T-cell (primary cell): Measurements from ENCODE around the gene MAX. TPM values are rescaled to one million over a fixed set of nuclear protein-coding genes. Genes with fewer than 3 reads are reported as not detected.

Source experiments
- ATAC-seq, 4 experiments: fragments of 200-7000 bp in 3 of 4; fragments of 150-1000 bp in 1 of 4; cut with Tn5 transposase; replicated peaks in 1 of 4; 1 replicate in 3 of 4; 2 replicates in 1 of 4; pipeline ENCODE4 v1.10.0; 2021; ENCODE audit warnings: moderate library complexity in 3 of 4, mild to moderate bottlenecking in 2 of 4, moderate number of reproducible peaks in 1 of 4
- CTCF ChIA-PET, 2 donors: fragments of 300-600 bp; sonication (Branson Sonifier 250); formaldehyde crosslinking; loops; one replicate each; lab custom pipeline; 2022; ENCODE audit warnings: antibody characterized with exemption in 2 of 2; lab: Charles Lee
- POLR2A ChIA-PET, 2 donors: fragments of 300-600 bp; sonication (Branson Sonifier 250); formaldehyde crosslinking; loops; one replicate each; lab custom pipeline; 2022; ENCODE audit warnings: antibody characterized with exemption in 2 of 2; lab: Charles Lee
- DNase-seq, 35 experiments: peaks; one replicate each; pipeline versions ENCODE4 v3.0.0 to v3.0.0-alpha.2; 2013 to 2023
- H3K27ac ChIP-seq: one replicate; pipeline ENCODE4 v1.5.1; 2013; ENCODE audit warnings: low read length
- H3K27me3 ChIP-seq, 2 experiments: replicated peaks in 1 of 2; 1 replicate in 1 of 2; 2 replicates in 1 of 2; pipeline versions ENCODE4 v1.6.1 to v1.7.0; 2013; ENCODE audit warnings: low read length in 1 of 2, mixed read lengths in 1 of 2; ENCODE audit not compliant: control insufficient read depth in 2 of 2, insufficient read depth in 2 of 2; ENCODE audit errors: extremely low read depth in 1 of 2
- H3K36me3 ChIP-seq, 2 donors: 1 replicate in 1 of 2; 2 replicates in 1 of 2; pipeline versions ENCODE4 v1.6.1 to v1.7.0; 2013; ENCODE audit warnings: low read length in 1 of 2; ENCODE audit not compliant: control insufficient read depth in 2 of 2, insufficient read depth in 1 of 2; ENCODE audit errors: extremely low read depth in 1 of 2
- H3K4me1 ChIP-seq, 2 experiments: 1 replicate in 1 of 2; 2 replicates in 1 of 2; pipeline versions ENCODE4 v1.6.1 to v1.7.0; 2013; ENCODE audit warnings: low read length in 2 of 2, mixed read lengths in 1 of 2; ENCODE audit not compliant: insufficient read depth in 2 of 2, control insufficient read depth in 1 of 2; ENCODE audit errors: extremely low read depth in 1 of 2
- H3K4me3 ChIP-seq, 2 donors: 1 replicate in 1 of 2; 2 replicates in 1 of 2; pipeline versions ENCODE4 v1.5.1 to v1.7.0; 2013; ENCODE audit warnings: mild to moderate bottlenecking in 2 of 2, low read length in 1 of 2, moderate library complexity in 1 of 2; ENCODE audit not compliant: control insufficient read depth in 1 of 2; ENCODE audit errors: extremely low read depth in 1 of 2
- H3K9me3 ChIP-seq: 2 replicates; pipeline ENCODE4 v1.7.0; 2013
- H3K27ac Mint-ChIP-seq, 2 donors: one replicate each; pipeline ENCODE4 v1.8.0; 2020 to 2021; ENCODE audit warnings: mild to moderate bottlenecking in 2 of 2, mixed read lengths in 2 of 2
- H3K27me3 Mint-ChIP-seq, 2 donors: one replicate each; pipeline ENCODE4 v1.8.0; 2021 to 2022; ENCODE audit warnings: mixed read lengths in 2 of 2
- H3K36me3 Mint-ChIP-seq: one replicate; pipeline ENCODE4 v1.8.0; 2021; ENCODE audit warnings: mixed read lengths
- H3K4me1 Mint-ChIP-seq, 3 donors: one replicate each; pipeline ENCODE4 v1.8.0; 2020 to 2022; ENCODE audit warnings: mixed read lengths in 3 of 3, mild to moderate bottlenecking in 1 of 3
- H3K4me3 Mint-ChIP-seq, 3 donors: one replicate each; pipeline ENCODE4 v1.8.0; 2020 to 2022; ENCODE audit warnings: mild to moderate bottlenecking in 3 of 3, mixed read lengths in 3 of 3, moderate library complexity in 3 of 3
- H3K9me3 Mint-ChIP-seq, 3 donors: one replicate each; pipeline ENCODE4 v1.8.0; 2020 to 2022; ENCODE audit warnings: mixed read lengths in 3 of 3
- WGBS: methylation state at CpG from one replicate; pipeline ENCODE4 v1.1.5; 2013; ENCODE audit warnings: missing lambda C conversion rate; ENCODE audit not compliant: insufficient coverage; 5-methylcytosine and 5-hydroxymethylcytosine counted together
- total RNA-seq, 35 experiments: library from RNA in 6 of 35; stranded (reverse) in 6 of 35; fragments of 120-200 nt in 1 of 35; gene quantifications; one replicate each; pipeline versions ENCODE4 v1.2.1 to v1.2.4 and lab custom pipeline; 2013 to 2026

MAX gene
- total RNA-seq, 5 donors from 2014 or later (not counting 1 experiment from before 2014, with no cell fraction given): 174 to 216 (median 207) TPM

DNA sequence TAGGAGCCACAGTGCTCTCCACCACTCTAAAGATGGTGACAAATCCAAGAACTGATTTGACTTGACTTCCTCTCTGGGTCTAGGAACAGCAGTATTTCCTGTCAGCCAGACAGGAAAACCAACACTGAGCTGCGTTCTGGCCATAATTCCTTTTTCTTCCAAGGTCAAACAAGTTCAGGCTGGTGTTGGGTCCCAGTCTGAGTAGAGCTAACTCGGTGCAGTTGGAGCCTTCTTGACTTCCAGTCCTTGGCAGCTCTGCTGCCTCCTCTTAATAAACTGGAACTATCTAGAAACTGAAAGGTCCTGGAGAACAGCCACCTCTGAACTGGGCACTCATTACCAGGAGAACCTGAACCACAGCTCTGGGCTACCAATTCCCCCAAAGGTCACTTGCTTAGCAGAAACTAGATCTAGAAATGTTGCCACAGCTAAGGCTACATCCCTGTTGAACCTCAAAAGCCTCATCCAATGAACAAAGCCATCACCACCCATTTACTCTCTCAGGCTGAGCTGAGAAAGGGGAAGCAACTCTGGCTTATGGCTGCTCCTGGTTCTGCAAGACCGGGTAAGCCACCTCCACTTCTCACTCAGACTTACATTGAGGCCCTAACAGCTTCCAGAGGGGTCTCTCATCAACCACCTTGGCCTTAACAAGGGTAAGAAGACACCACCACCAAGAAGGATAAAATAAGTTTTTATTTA lies 27.7 kb downstream of the MAX start:
- H3K4me1 ChIP-seq: peaks cover 4 to 10% of the 10 kb centered on the region in 2 experiments
- H3K36me3 ChIP-seq: peaks cover 20 to 74% of the 10 kb centered on the region in 2 donors
- DNase-seq (peak in 1 of 35 experiments; percentile 6), ATAC-seq (no peak)
- ChIA-PET POLR2A (no interaction called here), CTCF (interaction anchor here in 1 of 2 donors (1.1 kb wide), 1 partner anchor 28 kb away, joined by 4 read pairs; the partner anchor contains the start of gene MAX)
- no peaks in the 10 kb centered on the region for H3K27me3 ChIP-seq
- H3K9me3 ChIP-seq: no peaks in the 10 kb centered on the region
- Mint-ChIP-seq H3K9me3 (no peaks in the 10 kb centered on the region), H3K27me3 (no peaks in the 10 kb centered on the region), H3K4me3 (no peak overlapping the region), H3K4me1 (peaks cover 31 to 42% (median 34%) of the 10 kb centered on the region in 3 donors), H3K27ac (peak overlapping the region; percentile 41), H3K36me3 (peaks cover 62% of the 10 kb centered on the region)
- no peak overlapping the region for H3K27ac ChIP-seq
- H3K4me3 ChIP-seq: no peak overlapping the region
- 24% methylated on average over 3 of the region's 3 CpGs for WGBS

DNA sequence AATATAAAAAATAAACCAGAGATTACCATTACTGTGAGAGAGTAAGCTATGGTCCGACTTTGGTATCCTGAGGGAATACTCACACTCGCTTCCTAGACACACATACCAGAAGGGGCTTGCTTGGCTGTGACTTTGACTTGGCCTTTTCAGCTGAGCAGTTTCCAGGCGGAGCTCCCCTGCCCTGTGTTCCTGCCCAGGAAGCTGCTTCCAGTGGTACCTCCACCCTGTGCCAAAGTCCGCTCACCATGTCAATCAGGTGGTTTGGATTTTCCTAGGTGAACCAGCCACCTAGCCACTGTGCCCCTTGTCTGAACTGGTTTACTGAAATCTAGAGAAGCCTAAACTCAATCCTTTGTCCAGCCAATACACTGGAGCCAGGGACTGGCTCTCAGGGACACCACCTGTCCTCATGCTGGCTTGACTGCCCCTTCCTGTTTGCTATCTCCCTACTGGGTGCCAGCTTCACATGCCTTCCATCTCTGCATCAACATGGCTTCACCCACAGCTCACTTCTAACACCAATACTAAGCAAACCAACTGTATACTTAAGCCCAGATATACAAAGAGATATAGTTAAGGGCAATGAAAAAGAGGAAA lies 28.6 kb downstream of the MAX start:
- ChIA-PET CTCF (interaction anchor here in 1 of 2 donors (1.1 kb wide), 1 partner anchor 29 kb away, joined by 4 read pairs; the partner anchor contains the start of gene MAX), POLR2A (interaction anchor here in 1 of 2 donors (0.6 kb wide), 1 partner anchor 84 kb away, joined by 6 read pairs; no protein-coding TSS in a partner anchor)

DNA sequence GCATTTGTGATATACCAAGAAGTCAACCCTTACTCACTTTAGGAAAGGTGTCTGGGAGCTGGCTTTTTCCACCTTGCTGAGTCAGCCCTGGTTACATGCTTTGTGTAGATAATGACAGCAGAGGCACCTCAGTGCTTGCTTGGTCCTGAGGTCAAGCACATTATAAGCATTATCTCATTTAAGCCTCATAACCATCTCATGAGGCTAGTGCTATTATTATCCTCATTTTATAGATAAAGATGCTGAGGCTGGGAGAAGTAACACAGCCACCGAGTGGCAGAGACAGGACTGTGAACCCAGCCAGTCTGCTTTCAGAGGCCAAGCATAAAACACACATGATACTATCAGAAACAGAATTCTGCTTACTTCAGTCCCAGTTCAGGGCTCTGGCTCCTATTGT lies 29.4 kb downstream of the MAX start:
- Mint-ChIP-seq H3K27me3 (no peaks in the 10 kb centered on the region), H3K4me1 (peaks cover 23 to 34% (median 27%) of the 10 kb centered on the region in 3 donors), H3K36me3 (peaks cover 64% of the 10 kb centered on the region), H3K4me3 (no peak overlapping the region), H3K9me3 (no peaks in the 10 kb centered on the region), H3K27ac (no peak overlapping the region)
- Histone ChIP-seq H3K4me1 (peaks cover 0 to 4% of the 10 kb centered on the region in 2 experiments), H3K27me3 (no peaks in the 10 kb centered on the region), H3K27ac (no peak overlapping the region), H3K4me3 (no peak overlapping the region), H3K9me3 (no peaks in the 10 kb centered on the region), H3K36me3 (peaks cover 20 to 66% of the 10 kb centered on the region in 2 donors)
- POLR2A ChIA-PET: no interaction called here
- WGBS: no CpG with 5 or more reads among the region's 1 CpG
- ATAC-seq: no peak
- CTCF ChIA-PET: interaction anchor here in 1 of 2 donors (1.0 kb wide), 1 partner anchor 24 kb away, joined by 3 read pairs; no protein-coding TSS in a partner anchor
- DNase-seq: no peak

More for the DNA sequence above, 28.6 kb downstream of the MAX start:
- peaks cover 0 to 4% of the 10 kb centered on the region in 2 experiments for H3K4me1 ChIP-seq
- Mint-ChIP-seq H3K4me1 (peaks cover 23 to 34% (median 27%) of the 10 kb centered on the region in 3 donors), H3K36me3 (peaks cover 57% of the 10 kb centered on the region), H3K4me3 (no peak overlapping the region), H3K9me3 (no peaks in the 10 kb centered on the region), H3K27ac (peak overlapping the region in 1 of 2 donors; percentile 5), H3K27me3 (no peaks in the 10 kb centered on the region)
- DNase-seq (no peak), ATAC-seq (no peak)
- no peaks in the 10 kb centered on the region for H3K9me3 ChIP-seq
- 100% methylated on average over 3 of the region's 4 CpGs for WGBS
- H3K4me3 ChIP-seq: no peak overlapping the region
- H3K36me3 ChIP-seq: peaks cover 20 to 70% of the 10 kb centered on the region in 2 donors
- H3K27me3 ChIP-seq: no peaks in the 10 kb centered on the region
- H3K27ac ChIP-seq: no peak overlapping the region

DNA sequence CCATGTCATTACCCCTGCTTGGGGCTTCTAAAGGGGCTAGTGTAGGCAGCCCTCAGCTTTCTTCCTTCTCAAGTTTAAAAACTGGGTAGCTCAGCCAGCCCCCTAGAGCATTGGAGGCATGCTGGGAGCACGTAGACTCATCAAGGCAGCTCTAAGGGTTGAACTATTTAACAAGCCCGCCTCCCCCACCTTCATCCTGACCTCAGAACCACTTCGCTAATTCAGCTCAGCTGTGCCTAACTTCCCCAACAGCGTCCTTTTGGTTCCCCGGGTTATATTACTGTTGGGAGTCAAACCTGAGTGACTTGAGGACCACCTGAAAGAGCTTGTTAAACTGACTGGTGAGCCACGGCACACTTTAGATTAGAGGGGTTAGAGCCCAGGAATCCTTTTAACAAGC lies 30.1 kb downstream of the MAX start:
- no peaks in the 10 kb centered on the region for H3K9me3 ChIP-seq
- 93% methylated on average over 2 of the region's 6 CpGs for WGBS
- peaks cover 15 to 60% of the 10 kb centered on the region in 2 donors for H3K36me3 ChIP-seq
- Mint-ChIP-seq H3K36me3 (peaks cover 61% of the 10 kb centered on the region), H3K27ac (peak overlapping the region in 1 of 2 donors; percentile 48), H3K4me3 (no peak overlapping the region), H3K27me3 (no peaks in the 10 kb centered on the region), H3K9me3 (no peaks in the 10 kb centered on the region), H3K4me1 (peaks cover 21 to 30% (median 25%) of the 10 kb centered on the region in 3 donors)
- H3K4me1 ChIP-seq: peaks cover 0 to 4% of the 10 kb centered on the region in 2 experiments
- DNase-seq (no peak), ATAC-seq (no peak)
- H3K27ac ChIP-seq: no peak overlapping the region
- POLR2A ChIA-PET: no interaction called here
- CTCF ChIA-PET: interaction anchor here in 1 of 2 donors (1.0 kb wide), 1 partner anchor 23 kb away, joined by 3 read pairs; no protein-coding TSS in a partner anchor
- H3K4me3 ChIP-seq: no peak overlapping the region
- H3K27me3 ChIP-seq: no peaks in the 10 kb centered on the region

DNA sequence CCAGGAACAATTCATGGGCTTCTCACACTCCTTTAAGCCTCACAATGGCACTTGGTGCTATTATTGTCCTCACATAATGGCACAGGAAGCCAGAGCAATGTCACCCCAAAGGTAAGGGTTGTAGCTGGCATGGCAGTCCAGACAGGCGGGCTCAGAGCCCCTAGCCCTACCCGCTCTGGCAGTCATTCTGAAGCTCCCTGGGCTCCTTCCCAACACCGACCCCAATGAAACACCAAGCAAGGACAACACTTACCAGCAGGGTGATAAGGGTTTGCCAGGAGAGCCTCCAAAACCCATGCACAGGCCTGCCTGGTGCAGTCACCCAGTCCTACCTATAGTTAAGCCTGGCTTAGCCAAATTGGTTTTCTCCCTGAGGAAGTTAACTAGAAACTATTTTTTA lies 30.8 kb downstream of the MAX start:
- ChIA-PET POLR2A (no interaction called here), CTCF (no interaction called here)
- H3K27ac Mint-ChIP-seq: no peak overlapping the region

DNA sequence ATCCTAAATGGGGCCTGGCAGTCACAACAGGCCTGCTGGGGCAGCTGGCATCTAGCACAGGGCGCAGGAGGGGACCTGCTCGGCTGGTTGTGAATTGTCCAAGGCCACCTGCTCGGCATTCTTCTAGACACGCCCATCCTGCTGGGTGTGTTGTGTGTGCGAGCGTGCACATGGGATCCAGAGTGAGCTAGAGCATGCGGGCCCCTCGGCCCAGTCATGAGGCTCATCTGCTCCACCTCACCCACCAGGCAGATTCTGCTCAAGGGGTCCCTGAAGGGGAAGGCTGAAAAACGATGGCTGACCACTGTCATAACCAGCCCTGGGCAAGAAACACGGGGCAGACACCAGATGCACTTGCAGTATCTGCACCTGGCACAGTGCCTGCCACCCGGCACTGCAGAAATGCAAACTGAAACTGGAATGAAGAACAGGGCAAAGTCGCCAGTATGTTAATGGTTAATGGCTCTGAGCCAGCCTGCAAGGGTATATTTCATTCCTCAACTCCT lies 31.8 kb downstream of the MAX start:
- POLR2A ChIA-PET: no interaction called here
- DNase-seq (no peak), ATAC-seq (peak in 1 of 4 experiments; percentile 21)
- H3K4me1 Mint-ChIP-seq: peaks cover 18 to 20% (median 19%) of the 10 kb centered on the region in 3 donors
- Histone ChIP-seq H3K27me3 (no peaks in the 10 kb centered on the region), H3K27ac (no peak overlapping the region), H3K36me3 (peaks cover 13 to 54% of the 10 kb centered on the region in 2 donors), H3K4me3 (no peak overlapping the region), H3K4me1 (peaks cover 0 to 4% of the 10 kb centered on the region in 2 experiments), H3K9me3 (no peaks in the 10 kb centered on the region)
- H3K27me3 Mint-ChIP-seq: no peaks in the 10 kb centered on the region
- CTCF ChIA-PET: no interaction called here
- no peak overlapping the region for H3K27ac Mint-ChIP-seq
- H3K36me3 Mint-ChIP-seq: peaks cover 63% of the 10 kb centered on the region
- no peaks in the 10 kb centered on the region for H3K9me3 Mint-ChIP-seq
- WGBS: 92% methylated on average over 4 of the region's 12 CpGs
- H3K4me3 Mint-ChIP-seq: no peak overlapping the region

More for the DNA sequence above, 30.8 kb downstream of the MAX start:
- H3K27me3 ChIP-seq: no peaks in the 10 kb centered on the region
- no peak overlapping the region for H3K27ac ChIP-seq
- H3K36me3 Mint-ChIP-seq: peaks cover 58% of the 10 kb centered on the region
- H3K4me3 Mint-ChIP-seq: no peak overlapping the region
- ATAC-seq (no peak), DNase-seq (no peak)
- peaks cover 21 to 26% (median 24%) of the 10 kb centered on the region in 3 donors for H3K4me1 Mint-ChIP-seq
- no peaks in the 10 kb centered on the region for H3K9me3 ChIP-seq
- H3K27me3 Mint-ChIP-seq: no peaks in the 10 kb centered on the region
- H3K9me3 Mint-ChIP-seq: no peaks in the 10 kb centered on the region
- H3K4me3 ChIP-seq: no peak overlapping the region
- peaks cover 0 to 4% of the 10 kb centered on the region in 2 experiments for H3K4me1 ChIP-seq
- WGBS: 95% methylated on average over 3 of the region's 3 CpGs
- peaks cover 15 to 56% of the 10 kb centered on the region in 2 donors for H3K36me3 ChIP-seq
